ENCODE measurements around the gene MAP3K20. TPM values are rescaled to one million over a fixed set of nuclear protein-coding genes. Genes with fewer than 3 reads are reported as not detected.
A peak's percentile ranks its signal among the peaks of the same experiment; 100 is the strongest.

MAP3K20 gene
- total RNA-seq, 1 donor from 2014 or later, result 23.5 TPM

GRCh38 chr2:173187941-173188788 lies 112.5 kb downstream of the MAP3K20 start:
- Mint-ChIP-seq H3K36me3 (peaks cover 4% of the 10 kb centered on the region), H3K4me1 (ENCODE audit: unreplicated experiment) (peaks cover 14% of the 10 kb centered on the region), H3K27ac (no peak overlapping the region), H3K27me3 (no peaks in the 10 kb centered on the region), H3K4me3 (no peak overlapping the region), H3K9me3 (no peaks in the 10 kb centered on the region)
- no peak for DNase-seq (ENCODE audit: extremely low spot score, unreplicated experiment)
- TF ChIP-seq CTCF (conservative IDR thresholded peaks at IDR 0.05), result no peak

- no peak for TF ChIP-seq CTCF (conservative IDR thresholded peaks at IDR 0.05)
- no peak for DNase-seq (ENCODE audit: extremely low spot score, unreplicated experiment)
- H3K27me3 Mint-ChIP-seq, result no peaks in the 10 kb centered on the region
- H3K4me1 Mint-ChIP-seq (ENCODE audit: unreplicated experiment), result peaks cover 32% of the 10 kb centered on the region
- H3K27ac Mint-ChIP-seq, result peak overlapping the region; percentile 45
- peaks cover 9% of the 10 kb centered on the region for H3K36me3 Mint-ChIP-seq
- peak overlapping the region; percentile 40 for H3K4me3 Mint-ChIP-seq
- H3K9me3 Mint-ChIP-seq, result no peaks in the 10 kb centered on the region
Observed at GRCh38 chr2:173191601-173192000, 116.0 kb downstream of the MAP3K20 start.

GRCh38 chr2:173192071-173192470 lies 116.4 kb downstream of the MAP3K20 start:
- DNase-seq (ENCODE audit: extremely low spot score, unreplicated experiment), result no peak
- no peak for TF ChIP-seq CTCF (conservative IDR thresholded peaks at IDR 0.05)
- Mint-ChIP-seq H3K36me3 (peaks cover 9% of the 10 kb centered on the region), H3K4me3 (no peak overlapping the region), H3K27ac (peak overlapping the region; percentile 37), H3K27me3 (no peaks in the 10 kb centered on the region), H3K4me1 (ENCODE audit: unreplicated experiment) (peaks cover 33% of the 10 kb centered on the region), H3K9me3 (no peaks in the 10 kb centered on the region)

GRCh38 chr2:173193925-173194324 lies 118.3 kb downstream of the MAP3K20 start:
- TF ChIP-seq CTCF (conservative IDR thresholded peaks at IDR 0.05), result no peak
- Mint-ChIP-seq H3K9me3 (no peaks in the 10 kb centered on the region), H3K4me3 (no peak overlapping the region), H3K27ac (no peak overlapping the region), H3K36me3 (peaks cover 12% of the 10 kb centered on the region), H3K4me1 (ENCODE audit: unreplicated experiment) (peaks cover 28% of the 10 kb centered on the region), H3K27me3 (no peaks in the 10 kb centered on the region)
- DNase-seq (ENCODE audit: extremely low spot score, unreplicated experiment), result no peak

- DNase-seq (ENCODE audit: extremely low spot score, unreplicated experiment), result no peak
- peaks cover 28% of the 10 kb centered on the region for H3K4me1 Mint-ChIP-seq (ENCODE audit: unreplicated experiment)
- H3K27me3 Mint-ChIP-seq, result no peaks in the 10 kb centered on the region
- no peak overlapping the region for H3K4me3 Mint-ChIP-seq
- no peak overlapping the region for H3K27ac Mint-ChIP-seq
- no peak for TF ChIP-seq CTCF (conservative IDR thresholded peaks at IDR 0.05)
- peaks cover 12% of the 10 kb centered on the region for H3K36me3 Mint-ChIP-seq
- H3K9me3 Mint-ChIP-seq, result no peaks in the 10 kb centered on the region
Observed at GRCh38 chr2:173195100-173195499, 119.5 kb downstream of the MAP3K20 start.

All from type B pancreatic cell (in vitro differentiated cells).